NT2/D1 (cell line): ENCODE results near the gene DUSP2.

ENCODE experiments used
- YY1 ChIP-seq: IDR thresholded peaks from 2 replicates; pipeline ENCODE4 v1.6.1; 2011; ENCODE audit not compliant: insufficient read length, insufficient read depth
- ZNF274 ChIP-seq: IDR thresholded peaks from 2 replicates; pipeline ENCODE4 v1.6.1; 2011; ENCODE audit warnings: mild to moderate bottlenecking, low read depth, low read length

DNA sequence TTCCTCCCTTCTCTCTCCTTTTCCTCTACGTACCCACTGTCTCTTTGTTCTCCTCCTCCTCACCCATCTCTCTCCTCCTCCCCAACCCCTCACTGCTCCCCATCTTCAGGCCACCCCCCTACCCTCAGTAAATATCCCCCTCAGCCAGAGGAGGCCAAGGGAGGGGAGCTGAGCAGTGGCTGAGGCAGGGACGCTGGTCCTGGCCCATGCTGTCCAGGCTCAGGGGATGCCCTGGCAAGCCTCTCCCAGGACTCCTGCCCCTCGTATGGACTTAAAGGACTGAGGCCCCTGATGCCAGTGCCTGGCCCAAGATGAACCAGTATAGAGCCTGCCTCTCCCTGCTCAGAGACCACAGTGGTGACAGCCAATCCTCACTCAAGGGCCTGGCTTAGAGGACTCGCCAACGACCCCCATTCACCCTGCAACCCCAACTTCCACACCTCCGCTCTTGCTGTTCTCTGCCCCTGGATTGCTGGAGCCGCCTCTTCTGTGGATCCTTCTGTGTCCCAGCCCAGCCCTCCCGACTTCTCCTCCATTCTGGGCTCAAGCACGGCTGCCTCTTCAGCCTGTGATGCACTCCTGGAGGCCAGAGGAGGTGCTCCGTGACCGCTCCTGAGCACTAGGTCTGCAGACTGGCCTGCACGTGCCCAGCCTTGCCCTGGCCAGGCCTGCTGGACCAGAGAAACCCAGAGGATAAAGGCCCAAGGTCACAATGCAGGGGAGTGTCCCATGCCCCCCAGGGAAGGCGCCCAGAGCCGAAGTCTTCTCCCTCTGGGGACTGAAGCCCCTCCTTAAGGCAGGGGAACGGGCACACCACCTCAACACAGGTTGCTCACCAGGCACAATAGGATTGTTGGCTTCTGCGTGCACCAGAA lies 9.5 kb upstream of the DUSP2 start:
- TF ChIP-seq YY1 (no peak), ZNF274 (no peak)
